ENCODE measurements around the gene ANXA6.

Gene ANXA6

DNA sequence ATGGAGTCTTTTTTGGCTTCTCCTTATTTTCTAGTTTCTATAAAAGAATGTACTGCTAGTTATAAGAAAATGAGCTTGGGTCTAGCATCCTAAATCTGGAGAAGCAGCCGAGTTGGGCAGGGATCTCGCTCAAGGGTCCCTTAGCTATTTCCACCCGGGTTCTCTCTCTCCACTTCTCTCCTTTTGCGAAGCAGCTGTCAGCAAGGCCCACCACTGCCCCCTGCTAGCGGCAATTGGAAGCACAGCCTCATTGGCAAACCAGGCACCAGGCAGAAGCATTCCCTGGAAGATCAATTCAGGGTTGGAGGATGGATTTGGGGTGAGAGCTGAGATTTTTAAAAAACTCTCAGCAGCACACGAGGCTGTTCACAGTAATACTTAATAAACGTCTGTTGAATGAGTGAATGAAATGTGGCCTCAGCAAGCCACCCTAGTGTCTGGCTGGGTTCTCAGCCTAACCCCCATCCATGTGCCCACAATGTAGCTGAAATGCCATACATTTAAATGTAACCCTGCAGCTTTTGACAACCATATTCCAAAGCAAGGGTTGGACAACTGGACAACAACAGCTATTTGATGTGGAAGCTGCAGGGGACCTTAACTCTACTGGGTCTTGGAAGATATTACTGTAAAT, 42.2 kb downstream of the ANXA6 start:
- TF ChIP-seq, protein P1, sequence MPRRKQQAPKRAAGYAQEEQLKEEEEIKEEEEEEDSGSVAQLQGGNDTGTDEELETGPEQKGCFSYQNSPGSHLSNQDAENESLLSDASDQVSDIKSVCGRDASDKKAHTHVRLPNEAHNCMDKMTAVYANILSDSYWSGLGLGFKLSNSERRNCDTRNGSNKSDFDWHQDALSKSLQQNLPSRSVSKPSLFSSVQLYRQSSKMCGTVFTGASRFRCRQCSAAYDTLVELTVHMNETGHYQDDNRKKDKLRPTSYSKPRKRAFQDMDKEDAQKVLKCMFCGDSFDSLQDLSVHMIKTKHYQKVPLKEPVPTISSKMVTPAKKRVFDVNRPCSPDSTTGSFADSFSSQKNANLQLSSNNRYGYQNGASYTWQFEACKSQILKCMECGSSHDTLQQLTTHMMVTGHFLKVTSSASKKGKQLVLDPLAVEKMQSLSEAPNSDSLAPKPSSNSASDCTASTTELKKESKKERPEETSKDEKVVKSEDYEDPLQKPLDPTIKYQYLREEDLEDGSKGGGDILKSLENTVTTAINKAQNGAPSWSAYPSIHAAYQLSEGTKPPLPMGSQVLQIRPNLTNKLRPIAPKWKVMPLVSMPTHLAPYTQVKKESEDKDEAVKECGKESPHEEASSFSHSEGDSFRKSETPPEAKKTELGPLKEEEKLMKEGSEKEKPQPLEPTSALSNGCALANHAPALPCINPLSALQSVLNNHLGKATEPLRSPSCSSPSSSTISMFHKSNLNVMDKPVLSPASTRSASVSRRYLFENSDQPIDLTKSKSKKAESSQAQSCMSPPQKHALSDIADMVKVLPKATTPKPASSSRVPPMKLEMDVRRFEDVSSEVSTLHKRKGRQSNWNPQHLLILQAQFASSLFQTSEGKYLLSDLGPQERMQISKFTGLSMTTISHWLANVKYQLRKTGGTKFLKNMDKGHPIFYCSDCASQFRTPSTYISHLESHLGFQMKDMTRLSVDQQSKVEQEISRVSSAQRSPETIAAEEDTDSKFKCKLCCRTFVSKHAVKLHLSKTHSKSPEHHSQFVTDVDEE (CRISPR knock-in tag; IDR thresholded peaks at IDR 0.05), result no peak
- ATAC-seq, result peak; percentile 92

DNA sequence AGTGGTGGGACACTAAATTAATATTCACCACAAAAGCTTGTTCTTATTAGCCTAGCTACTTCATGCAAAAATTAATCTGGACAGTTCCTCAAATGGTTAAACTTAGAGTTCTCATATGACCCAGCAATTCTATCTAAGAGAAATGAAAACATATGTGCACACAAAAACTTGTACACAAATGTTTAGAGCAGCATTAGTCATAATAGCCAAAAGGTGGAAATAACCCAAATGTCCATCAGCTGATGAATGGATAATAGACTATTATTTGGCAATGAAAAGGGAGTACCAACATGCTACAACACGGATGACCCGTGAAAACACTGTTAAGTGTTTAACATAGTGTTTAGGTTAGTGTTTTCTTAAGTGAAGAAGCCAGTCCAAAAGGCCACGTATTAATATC, 43.9 kb downstream of the ANXA6 start:
- no peak for ATAC-seq
- TF ChIP-seq ZFP3 (CRISPR knock-in tag; IDR thresholded peaks at IDR 0.05) (no peak), GLIS3 (CRISPR knock-in tag; IDR thresholded peaks at IDR 0.05) (no peak), SNAI2 (CRISPR knock-in tag; IDR thresholded peaks at IDR 0.05) (no peak), ZC3H10 (CRISPR knock-in tag; IDR thresholded peaks at IDR 0.05) (no peak), ZNF565 (CRISPR knock-in tag; conservative IDR thresholded peaks at IDR 0.05; ENCODE audit: low read depth) (no peak), ARNTL (CRISPR knock-in tag; IDR thresholded peaks at IDR 0.05; ENCODE audit: borderline replicate concordance, low read depth) (no peak), ZNF8 (CRISPR knock-in tag; IDR thresholded peaks at IDR 0.05) (no peak), ZNF70 (CRISPR knock-in tag; IDR thresholded peaks at IDR 0.05) (no peak), PPARA (CRISPR knock-in tag; IDR thresholded peaks at IDR 0.05; ENCODE audit: borderline replicate concordance) (no peak), TOX (CRISPR knock-in tag; IDR thresholded peaks at IDR 0.05; ENCODE audit: borderline replicate concordance) (no peak), RARB (CRISPR knock-in tag; IDR thresholded peaks at IDR 0.05) (no peak), ESRRG (CRISPR knock-in tag; IDR thresholded peaks at IDR 0.05) (no peak)
- TF ChIP-seq, protein P2, sequence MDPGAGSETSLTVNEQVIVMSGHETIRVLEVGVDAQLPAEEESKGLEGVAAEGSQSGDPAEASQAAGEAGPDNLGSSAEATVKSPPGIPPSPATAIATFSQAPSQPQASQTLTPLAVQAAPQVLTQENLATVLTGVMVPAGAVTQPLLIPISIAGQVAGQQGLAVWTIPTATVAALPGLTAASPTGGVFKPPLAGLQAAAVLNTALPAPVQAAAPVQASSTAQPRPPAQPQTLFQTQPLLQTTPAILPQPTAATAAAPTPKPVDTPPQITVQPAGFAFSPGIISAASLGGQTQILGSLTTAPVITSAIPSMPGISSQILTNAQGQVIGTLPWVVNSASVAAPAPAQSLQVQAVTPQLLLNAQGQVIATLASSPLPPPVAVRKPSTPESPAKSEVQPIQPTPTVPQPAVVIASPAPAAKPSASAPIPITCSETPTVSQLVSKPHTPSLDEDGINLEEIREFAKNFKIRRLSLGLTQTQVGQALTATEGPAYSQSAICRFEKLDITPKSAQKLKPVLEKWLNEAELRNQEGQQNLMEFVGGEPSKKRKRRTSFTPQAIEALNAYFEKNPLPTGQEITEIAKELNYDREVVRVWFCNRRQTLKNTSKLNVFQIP (CRISPR knock-in tag; IDR thresholded peaks at IDR 0.05; ENCODE audit: borderline replicate concordance, low read depth), result no peak
- TF ChIP-seq, protein P3, sequence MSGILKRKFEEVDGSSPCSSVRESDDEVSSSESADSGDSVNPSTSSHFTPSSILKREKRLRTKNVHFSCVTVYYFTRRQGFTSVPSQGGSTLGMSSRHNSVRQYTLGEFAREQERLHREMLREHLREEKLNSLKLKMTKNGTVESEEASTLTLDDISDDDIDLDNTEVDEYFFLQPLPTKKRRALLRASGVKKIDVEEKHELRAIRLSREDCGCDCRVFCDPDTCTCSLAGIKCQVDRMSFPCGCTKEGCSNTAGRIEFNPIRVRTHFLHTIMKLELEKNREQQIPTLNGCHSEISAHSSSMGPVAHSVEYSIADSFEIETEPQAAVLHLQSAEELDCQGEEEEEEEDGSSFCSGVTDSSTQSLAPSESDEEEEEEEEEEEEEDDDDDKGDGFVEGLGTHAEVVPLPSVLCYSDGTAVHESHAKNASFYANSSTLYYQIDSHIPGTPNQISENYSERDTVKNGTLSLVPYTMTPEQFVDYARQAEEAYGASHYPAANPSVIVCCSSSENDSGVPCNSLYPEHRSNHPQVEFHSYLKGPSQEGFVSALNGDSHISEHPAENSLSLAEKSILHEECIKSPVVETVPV (CRISPR knock-in tag; IDR thresholded peaks at IDR 0.05), result no peak
- TF ChIP-seq, protein P4, sequence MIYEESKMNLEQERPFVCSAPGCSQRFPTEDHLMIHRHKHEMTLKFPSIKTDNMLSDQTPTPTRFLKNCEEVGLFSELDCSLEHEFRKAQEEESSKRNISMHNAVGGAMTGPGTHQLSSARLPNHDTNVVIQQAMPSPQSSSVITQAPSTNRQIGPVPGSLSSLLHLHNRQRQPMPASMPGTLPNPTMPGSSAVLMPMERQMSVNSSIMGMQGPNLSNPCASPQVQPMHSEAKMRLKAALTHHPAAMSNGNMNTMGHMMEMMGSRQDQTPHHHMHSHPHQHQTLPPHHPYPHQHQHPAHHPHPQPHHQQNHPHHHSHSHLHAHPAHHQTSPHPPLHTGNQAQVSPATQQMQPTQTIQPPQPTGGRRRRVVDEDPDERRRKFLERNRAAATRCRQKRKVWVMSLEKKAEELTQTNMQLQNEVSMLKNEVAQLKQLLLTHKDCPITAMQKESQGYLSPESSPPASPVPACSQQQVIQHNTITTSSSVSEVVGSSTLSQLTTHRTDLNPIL (CRISPR knock-in tag; IDR thresholded peaks at IDR 0.05; ENCODE audit: low read depth), result no peak

DNA sequence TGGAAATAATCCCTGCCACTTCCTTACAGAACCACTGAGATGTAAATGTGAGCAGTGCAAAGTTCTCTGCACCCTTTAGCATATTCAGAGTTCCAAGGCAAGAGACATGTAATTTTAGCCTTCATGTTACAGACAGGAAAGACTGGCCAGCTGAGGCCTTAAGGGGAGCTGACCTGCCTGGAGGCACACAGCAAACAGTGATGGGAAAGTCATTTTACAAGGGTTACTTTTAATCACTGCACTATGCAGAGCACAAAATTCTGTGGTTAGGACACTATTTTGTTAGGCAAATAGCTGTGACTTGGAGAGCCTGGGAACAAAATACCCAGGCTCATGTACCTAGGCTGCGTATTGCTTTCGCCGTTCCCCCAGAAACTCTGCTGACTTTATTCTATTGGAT, 46.6 kb downstream of the ANXA6 start:
- no peak for ATAC-seq

More for the DNA sequence above, 46.6 kb downstream of the ANXA6 start:
- TF ChIP-seq CSDC2 (CRISPR knock-in tag; IDR thresholded peaks at IDR 0.05) (no peak), GLIS3 (CRISPR knock-in tag; IDR thresholded peaks at IDR 0.05) (no peak), ESRRG (CRISPR knock-in tag; IDR thresholded peaks at IDR 0.05) (no peak), ZFP30 (CRISPR knock-in tag; IDR thresholded peaks at IDR 0.05) (no peak), ZNF565 (CRISPR knock-in tag; conservative IDR thresholded peaks at IDR 0.05; ENCODE audit: low read depth) (no peak), ZNF70 (CRISPR knock-in tag; IDR thresholded peaks at IDR 0.05) (no peak), SNAI2 (CRISPR knock-in tag; IDR thresholded peaks at IDR 0.05) (no peak), ZNF8 (CRISPR knock-in tag; IDR thresholded peaks at IDR 0.05) (no peak), TCF4 (CRISPR knock-in tag; IDR thresholded peaks at IDR 0.05; ENCODE audit: borderline replicate concordance) (no peak), ZFP3 (CRISPR knock-in tag; IDR thresholded peaks at IDR 0.05) (no peak), ARNTL (CRISPR knock-in tag; IDR thresholded peaks at IDR 0.05; ENCODE audit: borderline replicate concordance, low read depth) (no peak), BACH2 (CRISPR knock-in tag; IDR thresholded peaks at IDR 0.05; ENCODE audit: borderline replicate concordance) (no peak), PPARA (CRISPR knock-in tag; IDR thresholded peaks at IDR 0.05; ENCODE audit: borderline replicate concordance) (no peak)
- TF ChIP-seq, protein P2 (CRISPR knock-in tag; IDR thresholded peaks at IDR 0.05; ENCODE audit: borderline replicate concordance, low read depth), result no peak
- TF ChIP-seq, protein P3 (CRISPR knock-in tag; IDR thresholded peaks at IDR 0.05), result no peak
- TF ChIP-seq, protein P1 (CRISPR knock-in tag; IDR thresholded peaks at IDR 0.05), result no peak

Measured in SK-N-SH treated with all-trans-retinoic acid at 6 μM for 48 hours (cell line).